ENCODE results near the gene OTOG. TPM values are rescaled to one million over a fixed set of nuclear protein-coding genes. Genes with fewer than 3 reads are reported as not detected.

The OTOG gene
- total and polyA plus RNA-seq, 2 of the 8 experiments (the other 6 are each of a cell fraction or from before 2014, with no cell fraction given): 0.41 to 1.5 TPM

- no peak overlapping the region for H3K4me3 ChIP-seq (ENCODE audit: extremely low read depth in 1 of 4, insufficient read depth in 2 of 4, low read depth in 3 of 4, low read length in 4 of 4)
- H3K36me3 ChIP-seq (ENCODE audit: control insufficient read depth in 2 of 4, insufficient read depth in 4 of 4, low read length in 3 of 4): no peaks in the 10 kb centered on the region
- H2AFZ ChIP-seq (ENCODE audit: low read length): no peak overlapping the region
- no peak overlapping the region for H3K23ac ChIP-seq (ENCODE audit: insufficient read length)
- H2BK12ac ChIP-seq (ENCODE audit: low read depth, low read length): no peak overlapping the region
- H4K8ac ChIP-seq (ENCODE audit: extremely low read depth, insufficient read depth, low read length): no peak overlapping the region
- no peak overlapping the region for H3K18ac ChIP-seq (ENCODE audit: extremely low read depth, low read length)
- ChIA-PET CTCF (ENCODE audit: partially characterized antibody) (interaction anchor here (1.0 to 3.0 kb wide), 6 partner anchors 9 to 85 kb away, joined by 3 to 17 read pairs (median 4); no protein-coding TSS in a partner anchor), POLR2A (ENCODE audit: partially characterized antibody) (no interaction called here)
- no peak overlapping the region for H2BK120ac ChIP-seq (replicated peaks; ENCODE audit: low read depth, low read length)
- no peak overlapping the region for H3K4ac ChIP-seq (replicated peaks; ENCODE audit: insufficient read length, low read depth, low read length)
- peaks cover 3 to 9% (median 7%) of the 10 kb centered on the region in 4 experiments; a peak in 6 of 7 replicates for H3K4me1 ChIP-seq (replicated peaks in 1 of 4; ENCODE audit: control insufficient read depth in 3 of 4, insufficient read depth in 4 of 4, low read length in 3 of 4)
- H3K9ac ChIP-seq (replicated peaks in 1 of 4; ENCODE audit: extremely low read depth in 1 of 4, low read depth in 3 of 4, low read length in 3 of 4): no peak overlapping the region
- H3K79me2 ChIP-seq (ENCODE audit: control insufficient read depth in 1 of 2, insufficient read depth in 2 of 2, low read length in 2 of 2): no peaks in the 10 kb centered on the region
- H3K4me2 ChIP-seq (ENCODE audit: insufficient read depth in 1 of 2, low read depth in 2 of 2, low read length in 2 of 2): no peak overlapping the region
- H3K79me1 ChIP-seq (ENCODE audit: low read depth, low read length): no peaks in the 10 kb centered on the region
- H2BK15ac ChIP-seq (ENCODE audit: low read length): no peak overlapping the region
- 92% methylated on average over 6 of the region's 6 CpGs; no CpG with 5 or more reads in 1 of the 2 experiments for WGBS, 2 experiments (ENCODE audit: extremely low coverage in 1 of 2, insufficient coverage in 1 of 2, insufficient read length in 1 of 2, insufficient replicate concordance in 2 of 2, low coverage in 1 of 2, low lambda C conversion rate in 2 of 2, missing lambda C conversion rate in 1 of 2)
- no peak overlapping the region for H4K91ac ChIP-seq (replicated peaks; ENCODE audit: insufficient read length, low read length)
- no peaks in the 10 kb centered on the region for H4K20me1 ChIP-seq (replicated peaks in 1 of 2; ENCODE audit: control insufficient read depth in 1 of 2, insufficient read depth in 2 of 2, low read length in 2 of 2)
- H3K27ac ChIP-seq (ENCODE audit: low read depth, low read length): no peak overlapping the region
- peaks cover 0 to 9% (median 3%) of the 10 kb centered on the region in 4 experiments; a peak in 3 of 7 replicates for H3K27me3 ChIP-seq (replicated peaks in 1 of 4; ENCODE audit: control insufficient read depth in 3 of 4, extremely low read depth in 1 of 4, insufficient read depth in 3 of 4, low read length in 3 of 4)
- H4K5ac ChIP-seq (ENCODE audit: insufficient read length, low read depth, low read length): no peak overlapping the region
- H2AK5ac ChIP-seq (ENCODE audit: low read depth, low read length): no peak overlapping the region
- no peak overlapping the region for H2BK20ac ChIP-seq (ENCODE audit: low read length)
- DNase-seq (ENCODE audit: low read depth in 1 of 2, low spot score in 2 of 2) (no peak), FAIRE-seq (no peak)
- no peak overlapping the region for H3K56ac ChIP-seq (replicated peaks; ENCODE audit: insufficient read length, low read depth, low read length)
- H3K9me3 ChIP-seq (ENCODE audit: insufficient read depth in 2 of 2, low read depth in 1 of 2, low read length in 1 of 2): no peaks in the 10 kb centered on the region
- H3K14ac ChIP-seq (ENCODE audit: insufficient read length): no peak overlapping the region
- H2BK5ac ChIP-seq (ENCODE audit: low read depth, low read length): no peak overlapping the region
- H3K23me2 ChIP-seq (ENCODE audit: low read depth, low read length): no peaks in the 10 kb centered on the region
- TF ChIP-seq CBX5 (IDR thresholded peaks at IDR 0.05; ENCODE audit: low read depth, low read length) (no peak), MAX (IDR thresholded peaks at IDR 0.05) (no peak), SP4 (IDR thresholded peaks at IDR 0.05; ENCODE audit: low read length) (no peak)
Measured at GRCh38 chr11:17649261-17649660, 102.2 kb downstream of the OTOG start.
